ENCODE measurements around the gene BTBD17.

GRCh38 chr17:74354123-74354522 lies 7.5 kb downstream of the BTBD17 start:
- TF ChIP-seq, protein P1, sequence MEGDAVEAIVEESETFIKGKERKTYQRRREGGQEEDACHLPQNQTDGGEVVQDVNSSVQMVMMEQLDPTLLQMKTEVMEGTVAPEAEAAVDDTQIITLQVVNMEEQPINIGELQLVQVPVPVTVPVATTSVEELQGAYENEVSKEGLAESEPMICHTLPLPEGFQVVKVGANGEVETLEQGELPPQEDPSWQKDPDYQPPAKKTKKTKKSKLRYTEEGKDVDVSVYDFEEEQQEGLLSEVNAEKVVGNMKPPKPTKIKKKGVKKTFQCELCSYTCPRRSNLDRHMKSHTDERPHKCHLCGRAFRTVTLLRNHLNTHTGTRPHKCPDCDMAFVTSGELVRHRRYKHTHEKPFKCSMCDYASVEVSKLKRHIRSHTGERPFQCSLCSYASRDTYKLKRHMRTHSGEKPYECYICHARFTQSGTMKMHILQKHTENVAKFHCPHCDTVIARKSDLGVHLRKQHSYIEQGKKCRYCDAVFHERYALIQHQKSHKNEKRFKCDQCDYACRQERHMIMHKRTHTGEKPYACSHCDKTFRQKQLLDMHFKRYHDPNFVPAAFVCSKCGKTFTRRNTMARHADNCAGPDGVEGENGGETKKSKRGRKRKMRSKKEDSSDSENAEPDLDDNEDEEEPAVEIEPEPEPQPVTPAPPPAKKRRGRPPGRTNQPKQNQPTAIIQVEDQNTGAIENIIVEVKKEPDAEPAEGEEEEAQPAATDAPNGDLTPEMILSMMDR (IDR thresholded peaks at IDR 0.05), result no peak
- TF ChIP-seq TAF1 (IDR thresholded peaks at IDR 0.05; ENCODE audit: borderline replicate concordance, low read depth, low read length) (no peak), GATA2 (CRISPR knock-in tag; IDR thresholded peaks at IDR 0.05) (no peak), SIN3A (IDR thresholded peaks at IDR 0.05; ENCODE audit: borderline replicate concordance, low read depth, low read length) (no peak), IRF3 (IDR thresholded peaks at IDR 0.05; ENCODE audit: low read depth, low read length) (no peak), TEAD4 (IDR thresholded peaks at IDR 0.05; ENCODE audit: borderline replicate concordance, insufficient read depth) (no peak), MXI1 (IDR thresholded peaks at IDR 0.05; ENCODE audit: low read depth, low read length) (no peak), SMC3 (IDR thresholded peaks at IDR 0.05; ENCODE audit: low read depth, low read length) (peak; percentile 55; the same call in 1 of the 2 replicates), YY1 (IDR thresholded peaks at IDR 0.05; ENCODE audit: low read depth) (no peak)
